H1 (cell line): Measurements from ENCODE around the gene HOXA11. TPM values are rescaled to one million over a fixed set of nuclear protein-coding genes. Genes with fewer than 3 reads are reported as not detected.
A peak's percentile ranks its signal among the peaks of the same experiment; 100 is the strongest.

Experiments
- BCL11A ChIP-seq, 2 experiments: IDR thresholded peaks; one replicate each; pipeline ENCODE4 v1.6.1; 2011; ENCODE audit warnings: low read depth in 2 of 2, low read length in 2 of 2, mild to moderate bottlenecking in 2 of 2
- CEBPB ChIP-seq: IDR thresholded peaks from 2 replicates; pipeline ENCODE4 v1.6.1; 2012; ENCODE audit warnings: low read depth, low read length
- CHD2 ChIP-seq: IDR thresholded peaks from 2 replicates; pipeline ENCODE4 v1.6.1; 2012; ENCODE audit warnings: low read length, improper control_type of control experiment
- EP300 ChIP-seq, 2 experiments: IDR thresholded peaks; 1 replicate in 1 of 2; 2 replicates in 1 of 2; pipeline ENCODE4 v1.6.1; 2011 to 2012; ENCODE audit warnings: low read depth in 2 of 2, low read length in 2 of 2, mild to moderate bottlenecking in 2 of 2, borderline replicate concordance in 1 of 2, inconsistent platforms in 1 of 2, moderate library complexity in 1 of 2
- EZH2 ChIP-seq: fragments of 200-600 bp; sonication (generic); IDR thresholded peaks from 2 replicates; pipeline ENCODE4 v1.7.1; 2012; ENCODE audit warnings: low read depth, mild to moderate bottlenecking, moderate library complexity, low read length, inconsistent platforms; ENCODE audit not compliant: severe bottlenecking
- GABPA ChIP-seq: IDR thresholded peaks from 2 replicates; pipeline ENCODE4 v1.6.1; 2011; ENCODE audit warnings: mild to moderate bottlenecking, low read length, moderate library complexity, borderline replicate concordance; ENCODE audit not compliant: insufficient read depth
- GTF2F1 ChIP-seq: IDR thresholded peaks from 2 replicates; pipeline ENCODE4 v1.6.1; 2012; ENCODE audit warnings: low read depth, low read length, improper control_type of control experiment, borderline replicate concordance
- NANOG ChIP-seq: IDR thresholded peaks from 2 replicates; pipeline ENCODE4 v1.6.1; 2011; ENCODE audit warnings: low read length, low read depth, mild to moderate bottlenecking, inconsistent platforms; ENCODE audit not compliant: insufficient read depth, poor library complexity, severe bottlenecking
- NRF1 ChIP-seq: IDR thresholded peaks from 2 replicates; pipeline ENCODE4 v1.6.1; 2011; ENCODE audit warnings: mild to moderate bottlenecking, low read depth, low read length, improper control_type of control experiment
- POLR2A ChIP-seq, 2 experiments: IDR thresholded peaks; 1 replicate in 1 of 2; 2 replicates in 1 of 2; pipeline ENCODE4 v1.6.1; 2011; ENCODE audit warnings: low read depth in 2 of 2, low read length in 2 of 2, mild to moderate bottlenecking in 2 of 2; ENCODE audit errors: control extremely low read depth in 1 of 2
- POLR2AphosphoS5 ChIP-seq: IDR thresholded peaks from 2 replicates; pipeline ENCODE4 v1.6.1; 2011; ENCODE audit warnings: low read depth, low read length
- POU5F1 ChIP-seq: IDR thresholded peaks from 2 replicates; pipeline ENCODE4 v1.6.1; 2011; ENCODE audit warnings: low read depth, mild to moderate bottlenecking, low read length, moderate library complexity
- RBBP5 ChIP-seq: IDR thresholded peaks from 2 replicates; pipeline ENCODE4 v1.7.1; 2012; ENCODE audit warnings: low read depth, mild to moderate bottlenecking, inconsistent platforms, low read length, moderate library complexity, borderline replicate concordance
- RNF2 ChIP-seq: fragments of 200-900, 300-1000 bp; sonication (generic); IDR thresholded peaks from 2 replicates; pipeline ENCODE4 v1.7.1; 2016; ENCODE audit warnings: borderline replicate concordance, low read depth, mild to moderate bottlenecking, antibody characterized with exemption, low read length; ENCODE audit not compliant: poor library complexity, severe bottlenecking; ENCODE audit errors: missing control alignments
- SIN3A ChIP-seq, 2 experiments: IDR thresholded peaks in 1 of 2; conservative IDR thresholded peaks in 1 of 2; 2 replicates each; pipeline ENCODE4 v1.6.1; 2011 to 2012; ENCODE audit warnings: low read length in 2 of 2, improper control_type of control experiment in 1 of 2, low read depth in 1 of 2, mild to moderate bottlenecking in 1 of 2
- SIX5 ChIP-seq: IDR thresholded peaks from 2 replicates; pipeline ENCODE4 v1.6.1; 2011; ENCODE audit warnings: mild to moderate bottlenecking, low read depth, low read length
- SUZ12 ChIP-seq: fragments of 200-600 bp; sonication (generic); IDR thresholded peaks from 2 replicates; pipeline ENCODE4 v1.6.1; 2012; ENCODE audit warnings: mild to moderate bottlenecking, inconsistent platforms, low read length, moderate library complexity, mixed read lengths
- YY1 ChIP-seq: IDR thresholded peaks from 2 replicates; pipeline ENCODE4 v1.6.1; 2011; ENCODE audit warnings: low read depth, mild to moderate bottlenecking, low read length
- ZNF274 ChIP-seq: IDR thresholded peaks from 2 replicates; pipeline ENCODE4 v1.7.0; 2012; ENCODE audit warnings: low read length, borderline replicate concordance; ENCODE audit errors: extremely low read depth
- polyA plus RNA-seq, 7 experiments: library from polyadenylated mRNA; depleted of rRNA in 3 of 7; stranded (reverse) in 5 of 7; unstranded in 2 of 7; fragments of >200 nt in 5 of 7; fragments of 200-250 nt in 2 of 7; gene quantifications; 1 replicate in 5 of 7; 2 replicates in 1 of 7; 4 replicates in 1 of 7; pipeline versions ENCODE4 v1.2.1 to v1.2.3, GENCODE V29; 2011 to 2013; ENCODE audit warnings: missing spikeins in 2 of 7, mixed read lengths in 2 of 7
- total RNA-seq: library from RNA; stranded (reverse); fragmentation: NEBNext Ultra II Directional; extraction: Animal tissue kit (Norgen Biotek cat#: 25700); gene quantifications from 2 replicates; pipeline ENCODE4 v1.2.1, GENCODE V29; 2021
- TF ChIP-seq, protein P1 (sequence below): IDR thresholded peaks from 2 replicates; pipeline ENCODE4 v1.6.1; 2011; ENCODE audit warnings: low read depth, mild to moderate bottlenecking, low read length; ENCODE audit not compliant: insufficient read depth
- TF ChIP-seq, protein P2 (sequence below): IDR thresholded peaks from 2 replicates; pipeline ENCODE4 v1.6.1; 2012; ENCODE audit warnings: low read length, inconsistent platforms

The HOXA11 gene
- total and polyA plus RNA-seq, 2 of the 8 experiments (the other 6 are each of a cell fraction or from before 2014, with no cell fraction given): not detected

DNA sequence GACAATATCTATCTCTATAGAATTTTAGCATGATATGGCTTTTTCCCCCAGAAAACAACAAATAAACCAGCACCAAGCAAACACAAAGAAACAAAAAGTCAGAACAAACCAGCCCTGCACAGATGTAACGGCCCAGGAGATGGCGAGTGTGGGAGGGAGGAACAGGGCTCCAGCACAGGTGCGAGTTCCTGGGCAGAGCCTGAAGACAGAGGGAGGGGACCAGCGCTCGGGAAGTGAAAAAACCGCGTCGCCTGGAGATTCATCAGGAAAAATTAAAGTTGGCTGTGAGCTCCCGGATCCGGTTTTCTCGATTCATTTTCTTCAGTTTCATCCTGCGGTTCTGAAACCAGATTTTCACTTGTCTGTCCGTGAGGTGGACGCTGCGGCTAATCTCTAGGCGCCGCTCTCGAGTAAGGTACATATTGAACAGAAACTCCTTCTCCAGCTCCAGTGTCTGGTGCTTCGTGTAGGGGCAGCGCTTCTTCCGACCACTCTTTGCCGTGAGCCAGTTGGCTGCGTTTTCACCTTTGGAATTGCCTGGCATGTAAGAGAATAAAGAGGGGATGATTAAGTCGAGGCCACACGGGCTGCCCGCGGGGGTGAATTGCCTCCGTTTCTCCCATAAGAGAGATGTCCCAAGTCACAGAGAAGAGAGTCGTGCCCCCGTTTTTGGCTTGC, 13.3 kb downstream of the HOXA11 start (continued):
- TF ChIP-seq SIN3A (conservative IDR thresholded peaks at IDR 0.05 in 1 of 2, IDR thresholded peaks at IDR 0.05 in 1 of 2; ENCODE audit: low read depth in 1 of 2, low read length in 2 of 2) (no peak), POLR2A (IDR thresholded peaks at IDR 0.05; ENCODE audit: control extremely low read depth in 1 of 2, low read depth in 2 of 2, low read length in 2 of 2) (no peak), ZNF274 (no peak), SUZ12 (peak; percentile 87), RNF2 (peak; percentile 96), CHD2 (no peak), YY1 (no peak), GABPA (no peak), GTF2F1 (no peak), SIX5 (no peak), BCL11A (IDR thresholded peaks at IDR 0.05; ENCODE audit: low read depth in 2 of 2, low read length in 2 of 2) (no peak), NANOG (no peak), EZH2 (peak; percentile 82), CEBPB (no peak), NRF1 (no peak), EP300 (IDR thresholded peaks at IDR 0.05; ENCODE audit: borderline replicate concordance in 1 of 2, low read depth in 2 of 2, low read length in 2 of 2) (no peak), POU5F1 (no peak), POLR2AphosphoS5 (no peak), RBBP5 (no peak)
- TF ChIP-seq, protein P1, sequence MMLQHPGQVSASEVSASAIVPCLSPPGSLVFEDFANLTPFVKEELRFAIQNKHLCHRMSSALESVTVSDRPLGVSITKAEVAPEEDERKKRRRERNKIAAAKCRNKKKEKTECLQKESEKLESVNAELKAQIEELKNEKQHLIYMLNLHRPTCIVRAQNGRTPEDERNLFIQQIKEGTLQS: no peak
- TF ChIP-seq, protein P2, sequence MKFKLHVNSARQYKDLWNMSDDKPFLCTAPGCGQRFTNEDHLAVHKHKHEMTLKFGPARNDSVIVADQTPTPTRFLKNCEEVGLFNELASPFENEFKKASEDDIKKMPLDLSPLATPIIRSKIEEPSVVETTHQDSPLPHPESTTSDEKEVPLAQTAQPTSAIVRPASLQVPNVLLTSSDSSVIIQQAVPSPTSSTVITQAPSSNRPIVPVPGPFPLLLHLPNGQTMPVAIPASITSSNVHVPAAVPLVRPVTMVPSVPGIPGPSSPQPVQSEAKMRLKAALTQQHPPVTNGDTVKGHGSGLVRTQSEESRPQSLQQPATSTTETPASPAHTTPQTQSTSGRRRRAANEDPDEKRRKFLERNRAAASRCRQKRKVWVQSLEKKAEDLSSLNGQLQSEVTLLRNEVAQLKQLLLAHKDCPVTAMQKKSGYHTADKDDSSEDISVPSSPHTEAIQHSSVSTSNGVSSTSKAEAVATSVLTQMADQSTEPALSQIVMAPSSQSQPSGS: no peak
